ENCODE data around the gene GLYAT.
"Not testable (repeated sequence)": the region's sequence is repeated elsewhere in the genome, so short reads cannot be mapped to it uniquely, and the experiment has no call there.

Gene GLYAT

DNA sequence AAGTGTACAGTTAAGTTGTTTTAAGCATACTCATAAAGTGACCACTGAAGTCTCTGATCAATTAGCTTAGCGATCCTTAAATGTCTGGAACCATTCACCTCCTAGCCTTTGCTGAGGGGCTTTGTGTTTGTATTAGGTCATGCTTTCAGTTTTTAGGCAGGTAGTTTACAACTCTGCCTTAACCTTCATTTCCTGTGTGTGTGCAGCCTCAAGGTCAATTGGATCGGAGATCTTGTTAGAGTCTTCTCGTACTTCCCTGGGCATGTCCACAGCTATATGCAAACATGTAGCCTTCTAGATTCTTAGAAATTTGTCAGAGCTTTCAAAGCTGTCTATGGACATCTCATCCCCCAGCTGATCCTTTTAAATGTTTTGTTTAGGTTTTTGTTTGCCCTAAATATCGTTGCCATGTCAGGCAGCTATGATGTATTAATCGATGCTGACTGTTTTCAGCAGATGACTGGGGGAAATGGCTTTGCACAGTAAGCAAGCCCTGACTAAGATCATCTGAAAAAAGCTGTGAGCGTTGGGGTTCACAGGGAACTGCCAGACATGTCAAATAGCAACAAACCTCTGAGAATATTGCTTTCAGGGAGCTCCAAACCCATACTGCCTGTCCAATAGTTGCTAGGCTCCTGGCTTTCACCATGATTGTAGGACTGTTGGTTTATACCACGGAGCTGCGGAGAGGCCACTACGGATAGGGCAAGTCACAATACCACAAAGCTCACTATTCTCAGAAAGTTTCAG, 45.6 kb downstream of the GLYAT start:
- in situ Hi-C loops (cut with HindIII; ENCODE audit: low sequenced_read_pairs): no loop called here

DNA sequence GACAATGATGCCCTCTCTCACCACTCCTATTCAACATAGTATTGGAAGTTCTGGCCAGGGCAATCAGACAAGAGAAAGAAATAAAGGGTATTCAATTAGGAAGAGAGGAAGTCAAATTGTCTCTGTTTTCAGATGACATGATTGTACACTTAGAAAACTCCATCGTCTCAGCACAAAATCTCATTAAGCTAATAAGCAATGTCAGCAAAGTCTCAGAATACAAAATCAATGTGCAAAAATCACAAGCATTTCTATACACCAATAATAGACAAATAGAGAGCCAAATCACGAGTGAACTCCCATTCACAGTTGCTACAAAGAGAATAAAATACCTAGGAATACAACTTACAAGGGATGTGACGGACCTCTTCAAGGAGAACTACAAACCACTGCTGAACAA, 49.1 kb downstream of the GLYAT start:
- in situ Hi-C loops (cut with HindIII; ENCODE audit: low sequenced_read_pairs): not testable (repeated sequence)

DNA sequence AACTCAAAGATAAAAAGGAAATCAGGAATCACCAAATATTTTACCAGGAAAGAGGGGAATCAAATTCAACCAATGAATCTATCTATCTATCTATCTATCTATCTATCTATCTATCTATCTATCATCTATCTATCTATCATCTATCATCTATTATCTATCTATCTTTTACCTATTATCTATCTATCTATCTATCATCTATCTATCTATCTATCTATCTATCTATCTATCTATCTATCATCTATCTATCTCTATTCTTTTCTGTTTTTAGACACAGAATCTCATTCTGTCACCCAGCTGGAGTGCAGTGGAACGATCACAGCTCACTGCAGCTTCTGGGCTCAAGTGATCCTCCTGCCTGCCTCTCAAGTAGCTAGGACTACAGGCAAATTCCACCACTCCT, 54.2 kb downstream of the GLYAT start:
- in situ Hi-C loops (cut with HindIII; ENCODE audit: low sequenced_read_pairs): not testable (repeated sequence)

DNA sequence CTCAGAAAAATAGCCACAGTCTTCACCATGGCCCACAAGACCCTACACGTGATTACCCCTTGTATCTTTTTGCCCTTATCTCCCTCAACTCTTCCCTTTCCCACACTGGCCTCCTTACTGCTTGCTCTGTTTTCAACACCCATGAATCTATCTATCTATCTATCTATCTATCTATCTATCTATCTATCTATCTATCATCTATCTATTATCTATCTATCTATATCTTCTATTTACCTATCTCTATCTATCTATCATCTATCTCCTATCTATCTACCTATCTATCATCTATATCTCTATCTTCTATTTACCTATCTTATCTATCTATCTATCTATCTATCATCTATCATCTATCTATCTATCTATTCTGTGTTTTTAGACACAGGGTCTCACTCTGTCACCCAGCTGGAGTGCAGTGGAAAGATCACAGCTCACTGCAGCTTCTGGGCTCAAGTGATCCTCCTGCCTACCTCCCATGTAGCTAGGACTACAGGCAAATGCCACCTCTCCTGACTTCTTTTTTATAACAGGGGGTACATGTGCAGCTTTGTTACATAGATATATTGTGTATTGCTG, 55.1 kb downstream of the GLYAT start:
- in situ Hi-C loops (cut with HindIII; ENCODE audit: low sequenced_read_pairs): no loop called here

DNA sequence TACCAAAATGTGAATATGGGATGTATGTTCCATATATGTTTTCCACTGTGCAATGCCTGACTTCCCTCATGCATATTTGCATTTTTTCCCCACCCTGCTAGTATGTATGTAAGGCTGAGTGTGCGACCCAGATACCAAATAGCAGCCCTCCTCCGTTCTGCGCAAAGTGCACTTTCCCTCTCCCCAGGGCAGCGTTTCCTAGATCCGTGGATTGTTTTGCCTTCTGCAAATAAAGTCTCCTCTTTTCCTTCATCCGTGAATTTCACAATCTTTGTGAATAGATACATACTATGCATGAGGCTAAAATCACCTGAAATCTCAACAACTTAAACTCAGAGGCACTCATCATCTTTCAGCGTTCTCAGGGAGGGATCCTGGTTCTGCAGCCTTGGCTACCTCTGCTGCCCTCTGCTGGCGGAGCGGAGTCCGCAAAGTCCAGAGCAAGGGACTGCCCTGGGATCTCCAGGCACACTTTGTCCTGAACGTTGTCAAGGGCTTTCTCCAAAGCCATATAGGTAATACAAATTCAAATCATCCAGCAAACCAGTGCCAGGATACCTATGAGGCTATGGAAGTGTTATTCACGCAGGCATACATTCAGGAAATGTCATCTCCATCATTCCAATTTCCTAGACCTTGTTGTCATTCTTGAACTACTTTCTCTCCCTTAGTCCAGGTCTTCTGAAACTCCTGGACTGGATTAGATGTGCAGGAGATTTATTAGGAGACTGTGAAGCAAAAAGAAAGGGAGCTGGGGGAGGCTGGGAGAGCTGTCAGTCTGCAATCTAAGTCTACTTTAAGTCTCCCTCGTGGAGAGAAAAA, 56.2 kb downstream of the GLYAT start:
- in situ Hi-C loops (cut with HindIII; ENCODE audit: low sequenced_read_pairs): no loop called here

DNA sequence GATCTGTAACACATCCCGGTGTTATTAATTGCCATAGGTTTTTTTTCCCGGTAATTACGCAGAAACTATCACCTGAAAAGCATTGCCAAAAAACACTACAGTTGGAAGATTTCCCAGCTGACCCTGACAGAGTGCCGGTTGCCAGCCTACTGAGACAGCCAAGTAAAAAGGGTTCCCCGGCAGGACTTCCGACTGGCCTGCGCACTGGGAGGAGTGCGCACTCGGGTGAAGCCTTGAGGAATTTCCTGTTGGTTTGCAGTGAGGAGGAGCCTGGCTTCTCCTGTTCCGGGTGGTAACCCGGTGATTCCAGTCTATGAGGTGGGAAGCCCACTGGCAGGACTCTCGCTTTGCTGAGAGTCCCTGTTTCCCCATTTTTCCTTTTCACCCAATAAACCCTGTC, 57.1 kb downstream of the GLYAT start:
- in situ Hi-C loops (cut with HindIII; ENCODE audit: low sequenced_read_pairs): loop anchor here (5.0 kb wide), 1 partner anchor 42 kb away; no protein-coding TSS in a partner anchor

DNA sequence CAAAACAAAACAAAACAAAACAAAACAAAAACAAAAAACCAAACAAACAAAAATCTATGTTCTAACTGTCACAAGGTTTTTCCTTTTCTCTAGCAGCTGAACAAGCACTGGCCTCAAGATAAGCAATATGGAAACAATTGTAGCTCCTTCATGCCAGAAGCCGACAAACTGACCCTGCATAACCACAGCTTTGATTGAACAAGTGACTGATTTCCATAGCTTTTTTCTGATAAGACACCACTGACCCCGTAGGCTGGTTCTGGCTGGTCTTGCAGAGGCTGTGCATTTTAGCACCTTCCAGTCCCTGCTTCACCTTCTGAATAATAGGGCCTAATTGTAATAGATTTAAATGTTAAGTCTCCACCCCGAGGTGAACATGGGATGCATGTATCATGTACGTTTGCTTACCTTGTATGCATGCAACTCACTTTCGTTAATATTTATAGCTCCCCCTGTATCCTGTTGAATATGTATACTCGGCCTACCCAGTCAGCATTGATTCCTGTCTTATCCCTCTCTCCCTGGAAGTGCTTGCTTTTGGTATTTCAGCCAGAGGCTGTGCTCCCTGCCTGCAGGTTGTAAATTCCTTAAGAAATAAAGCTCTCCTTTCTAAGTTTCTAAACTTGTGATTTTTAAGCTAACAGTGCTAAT, 59.6 kb downstream of the GLYAT start:
- in situ Hi-C loops (cut with HindIII; ENCODE audit: low sequenced_read_pairs): loop anchor here (5.0 kb wide), 1 partner anchor 40 kb away; no protein-coding TSS in a partner anchor

DNA sequence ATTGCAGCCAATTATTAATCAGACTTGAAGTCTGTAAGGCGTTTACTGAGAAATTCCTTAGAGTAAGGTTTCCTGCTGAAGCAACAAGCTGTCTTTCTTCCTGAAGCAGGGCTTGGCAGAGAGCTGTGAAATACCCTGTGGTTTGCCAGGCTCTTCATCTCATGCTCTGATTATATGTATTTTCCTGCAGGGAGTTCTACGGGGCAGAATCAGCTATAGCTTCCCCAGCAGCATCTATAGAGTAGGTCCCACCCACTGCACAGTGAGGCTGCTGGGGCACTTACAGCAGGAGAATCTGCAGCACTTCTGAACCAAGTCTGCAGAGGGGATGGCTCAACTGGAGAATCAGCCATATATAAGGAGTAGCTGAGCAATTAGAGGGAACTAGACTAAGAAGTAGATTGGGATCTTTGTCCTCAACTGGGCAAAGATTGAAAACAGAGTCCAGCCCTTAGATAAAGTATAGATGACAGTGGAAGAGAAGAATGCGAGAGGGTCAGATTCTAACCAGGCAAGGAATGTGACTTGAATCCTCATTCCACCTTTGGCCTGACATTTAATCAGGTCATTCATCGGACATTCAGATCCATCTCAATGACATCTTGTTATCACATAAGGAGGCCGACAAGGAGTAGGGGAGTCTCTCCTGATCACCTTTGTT, 71.7 kb downstream of the GLYAT start:
- in situ Hi-C loops (cut with HindIII; ENCODE audit: low sequenced_read_pairs): no loop called here

DNA sequence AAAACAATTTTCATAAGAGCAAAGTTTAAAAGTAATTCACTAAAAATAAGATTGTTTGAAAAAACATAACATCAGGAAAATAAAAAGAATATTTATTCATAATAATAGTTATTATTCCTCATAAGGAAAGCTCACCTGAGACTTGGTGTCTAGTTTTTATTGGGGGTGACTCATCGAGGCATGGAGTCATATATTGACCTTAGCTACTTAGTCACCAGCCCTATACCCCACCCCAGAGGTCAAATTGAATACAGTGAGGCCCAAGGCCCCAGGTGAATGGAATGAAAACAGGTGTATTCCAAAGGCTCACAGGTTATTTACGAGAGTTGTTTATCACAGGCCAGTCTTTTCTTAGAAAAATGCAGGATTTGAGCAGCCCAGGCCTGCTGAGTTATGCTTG, 72.3 kb downstream of the GLYAT start:
- in situ Hi-C loops (cut with HindIII; ENCODE audit: low sequenced_read_pairs): no loop called here
